Prostate gland (tissue), 2 donors: ENCODE results near the gene SEL1L3.

Source experiments
- CTCF ChIP-seq, 4 experiments: fragments of 200-600 bp in 2 of 4; fragments of 450-650 bp in 2 of 4; sonication (generic) in 2 of 4; IDR thresholded peaks; 1 replicate in 3 of 4; 2 replicates in 1 of 4; pipeline ENCODE4 v1.5.1; 2016 to 2019; ENCODE audit warnings: antibody characterized with exemption in 4 of 4, mild to moderate bottlenecking in 2 of 4, moderate library complexity in 2 of 4
- POLR2A ChIP-seq: fragments of 450-650 bp; IDR thresholded peaks from one replicate; pipeline ENCODE4 v1.6.1; 2016; ENCODE audit warnings: antibody characterized with exemption, mild to moderate bottlenecking

- no peak for TF ChIP-seq CTCF (IDR thresholded peaks at IDR 0.05)
- TF ChIP-seq POLR2A: no peak
Measured at GRCh38 chr4:25760518-25761157, 102.2 kb downstream of the SEL1L3 start.
